Body of pancreas (tissue), 4 donors: ENCODE measurements around the gene STAT4.

Experiments used
- CTCF ChIP-seq, 7 experiments: fragments of 450-650 bp in 4 of 7; fragments of 200-600 bp in 3 of 7; sonication (generic) in 3 of 7; IDR thresholded peaks; one replicate each; pipeline ENCODE4 v1.5.1; 2016 to 2019; ENCODE audit warnings: antibody characterized with exemption in 7 of 7
- POLR2A ChIP-seq, 3 donors: fragments of 450-650 bp; IDR thresholded peaks; one replicate each; pipeline ENCODE4 v1.6.1; 2016; ENCODE audit warnings: antibody characterized with exemption in 3 of 3, mild to moderate bottlenecking in 2 of 3

GRCh38 chr2:191036363-191036762 is 114.4 kb downstream of the STAT4 start:
- TF ChIP-seq POLR2A (IDR thresholded peaks at IDR 0.05) (no peak), CTCF (IDR thresholded peaks at IDR 0.05) (no peak)
